ENCODE results near the gene FER.

The FER gene

GRCh38 chr5:109230369-109230768, 482.7 kb downstream of the FER start:
- no peak for DNase-seq (ENCODE audit: low spot score)
- POLR2A ChIA-PET (ENCODE audit: low non-redundant PET): no interaction called here
- no peak overlapping the region for H3K27ac ChIP-seq
- no peak for TF ChIP-seq CTCF (conservative IDR thresholded peaks at IDR 0.05; ENCODE audit: low read depth)
- CTCF ChIA-PET: no interaction called here

GRCh38 chr5:109231331-109231730, 483.6 kb downstream of the FER start:
- ChIA-PET CTCF (interaction anchor here (0.6 to 0.7 kb wide), 3 partner anchors 62 to 582 kb away, joined by 3 read pairs; no protein-coding TSS in a partner anchor), POLR2A (ENCODE audit: low non-redundant PET) (no interaction called here)
- no peak for TF ChIP-seq CTCF (conservative IDR thresholded peaks at IDR 0.05; ENCODE audit: low read depth)
- DNase-seq (ENCODE audit: low spot score): no peak
- no peak overlapping the region for H3K27ac ChIP-seq

GRCh38 chr5:109234381-109234780, 486.7 kb downstream of the FER start:
- CTCF ChIA-PET: interaction anchor here (0.5 kb wide), 1 partner anchor 12 kb away, joined by 6 read pairs; no protein-coding TSS in a partner anchor
- POLR2A ChIA-PET (ENCODE audit: low non-redundant PET): no interaction called here
- TF ChIP-seq CTCF (conservative IDR thresholded peaks at IDR 0.05; ENCODE audit: low read depth): no peak
- no peak for DNase-seq (ENCODE audit: low spot score)
- no peak overlapping the region for H3K27ac ChIP-seq

- no peak for DNase-seq (ENCODE audit: low spot score)
- ChIA-PET CTCF (no interaction called here), POLR2A (ENCODE audit: low non-redundant PET) (no interaction called here)
- no peak overlapping the region for H3K27ac ChIP-seq
- no peak for TF ChIP-seq CTCF (conservative IDR thresholded peaks at IDR 0.05; ENCODE audit: low read depth)
Measured at GRCh38 chr5:109239456-109239855, 491.8 kb downstream of the FER start.

GRCh38 chr5:109242518-109242917, 494.8 kb downstream of the FER start:
- H3K27ac ChIP-seq: no peak overlapping the region
- ChIA-PET CTCF (no interaction called here), POLR2A (ENCODE audit: low non-redundant PET) (no interaction called here)
- no peak for TF ChIP-seq CTCF (conservative IDR thresholded peaks at IDR 0.05; ENCODE audit: low read depth)
- no peak for DNase-seq (ENCODE audit: low spot score)

- no peak for TF ChIP-seq CTCF (conservative IDR thresholded peaks at IDR 0.05; ENCODE audit: low read depth)
- ChIA-PET CTCF (interaction anchor here (0.6 kb wide), 1 partner anchor 566 kb away, joined by 3 read pairs; no protein-coding TSS in a partner anchor), POLR2A (ENCODE audit: low non-redundant PET) (no interaction called here)
- no peak for DNase-seq (ENCODE audit: low spot score)
- H3K27ac ChIP-seq: no peak overlapping the region
Measured at GRCh38 chr5:109246395-109246794, 498.7 kb downstream of the FER start.
